Naive thymus-derived CD4-positive, alpha-beta T cell (primary cell): ENCODE data around the gene NFATC3. TPM values are rescaled to one million over a fixed set of nuclear protein-coding genes. Genes with fewer than 3 reads are reported as not detected.
"Not testable (repeated sequence)": the region's sequence is repeated elsewhere in the genome, so short reads cannot be mapped to it uniquely, and the experiment has no call there.

Experiments
- ATAC-seq: fragments of 150-1000 bp; cut with Tn5 transposase; 2 replicates; pipeline ENCODE4 v1.10.0; 2021; ENCODE audit warnings: mild to moderate bottlenecking, moderate library complexity
- CTCF ChIA-PET: fragments of 350-600 bp; sonication (Branson Sonifier 250); formaldehyde crosslinking; loops from one replicate; lab custom pipeline; 2021; ENCODE audit warnings: antibody characterized with exemption; lab: Charles Lee
- POLR2A ChIA-PET: fragments of 350-600 bp; sonication (Branson Sonifier 250); formaldehyde crosslinking; loops from one replicate; lab custom pipeline; 2021; ENCODE audit warnings: antibody characterized with exemption, inconsistent platforms; lab: Charles Lee
- DNase-seq, 9 donors: peaks; one replicate each; pipeline versions ENCODE4 v3.0.0 to v3.0.0-alpha.2; 2020 to 2022; ENCODE audit warnings: mixed read lengths in 1 of 9
- H3K27ac ChIP-seq: one replicate; pipeline ENCODE4 v1.7.0; 2013; ENCODE audit warnings: mild to moderate bottlenecking, low read depth, low read length, moderate library complexity
- H3K27me3 ChIP-seq, 2 donors: one replicate each; pipeline ENCODE4 v1.7.0; 2013; ENCODE audit warnings: low read length in 2 of 2, mild to moderate bottlenecking in 2 of 2, moderate library complexity in 2 of 2; ENCODE audit not compliant: control insufficient read depth in 2 of 2, insufficient read depth in 2 of 2
- H3K36me3 ChIP-seq, 3 experiments: 1 replicate in 2 of 3; 2 replicates in 1 of 3; pipeline ENCODE4 v1.7.0; 2013; ENCODE audit warnings: low read length in 3 of 3, mild to moderate bottlenecking in 3 of 3, moderate library complexity in 1 of 3; ENCODE audit not compliant: insufficient read depth in 3 of 3, control insufficient read depth in 2 of 3
- H3K4me1 ChIP-seq, 2 donors: one replicate each; pipeline ENCODE4 v1.7.0; 2013; ENCODE audit warnings: low read length in 2 of 2, mild to moderate bottlenecking in 2 of 2, moderate library complexity in 1 of 2; ENCODE audit not compliant: control insufficient read depth in 2 of 2, insufficient read depth in 2 of 2
- H3K4me3 ChIP-seq: 2 replicates; pipeline ENCODE4 v1.7.0; 2013; ENCODE audit warnings: mild to moderate bottlenecking, low read length
- H3K9me3 ChIP-seq, 3 experiments: 1 replicate in 2 of 3; 2 replicates in 1 of 3; pipeline ENCODE4 v1.7.0; 2013; ENCODE audit warnings: low read length in 3 of 3; ENCODE audit not compliant: control insufficient read depth in 2 of 3
- H3K27ac Mint-ChIP-seq, 9 donors: one replicate each; pipeline ENCODE4 v1.8.0; 2020 to 2022; ENCODE audit warnings: mixed read lengths in 9 of 9, mild to moderate bottlenecking in 8 of 9, moderate library complexity in 5 of 9, inconsistent platforms in 2 of 9
- H3K27me3 Mint-ChIP-seq, 5 donors: one replicate each; pipeline ENCODE4 v1.8.0; 2021 to 2022; ENCODE audit warnings: mixed read lengths in 5 of 5, mild to moderate bottlenecking in 1 of 5
- H3K36me3 Mint-ChIP-seq, 5 donors: one replicate each; pipeline ENCODE4 v1.8.0; 2020 to 2022; ENCODE audit warnings: mixed read lengths in 5 of 5, mild to moderate bottlenecking in 3 of 5, inconsistent platforms in 1 of 5
- H3K4me1 Mint-ChIP-seq, 7 donors: one replicate each; pipeline ENCODE4 v1.8.0; 2020 to 2022; ENCODE audit warnings: mixed read lengths in 7 of 7, mild to moderate bottlenecking in 3 of 7, inconsistent platforms in 1 of 7
- H3K4me3 Mint-ChIP-seq, 10 donors: one replicate each; pipeline ENCODE4 v1.8.0; 2020 to 2022; ENCODE audit warnings: mild to moderate bottlenecking in 10 of 10, mixed read lengths in 10 of 10, moderate library complexity in 6 of 10, inconsistent platforms in 2 of 10
- H3K9me3 Mint-ChIP-seq, 11 donors: one replicate each; pipeline ENCODE4 v1.8.0; 2020 to 2022; ENCODE audit warnings: mixed read lengths in 11 of 11, mild to moderate bottlenecking in 4 of 11, inconsistent platforms in 1 of 11, moderate library complexity in 1 of 11
- intact Hi-C, 2 donors: fragments of 100-400 bp; cut with micrococcal nuclease; formaldehyde crosslinking; loops; one replicate each; pipeline ENCODE4 v1.15.1; 2023
- polyA plus RNA-seq, 2 donors: library from polyadenylated mRNA; unstranded; fragments of 300-500 nt; fragmentation: Illumina TruSeq; gene quantifications; one replicate each; pipeline ENCODE4 v1.2.3, GENCODE V29; 2021
- total RNA-seq, 6 experiments: library from RNA in 5 of 6; stranded (reverse) in 5 of 6; gene quantifications; 1 replicate in 5 of 6; 2 replicates in 1 of 6; pipeline ENCODE4 v1.2.3 and lab custom pipeline; 2021 to 2026

NFATC3 gene
- total and polyA plus RNA-seq, 7 experiments from 2014 or later, result 75.8 to 151 (median 121) TPM

GRCh38 chr16:68131813-68132706, 46.9 kb downstream of the NFATC3 start:
- no peaks in the 10 kb centered on the region for H3K9me3 Mint-ChIP-seq
- CTCF ChIA-PET, result interaction anchor here (1.3 kb wide), 1 partner anchor 38 kb away, joined by 5 read pairs; no protein-coding TSS in a partner anchor
- peak; percentile 91 for ATAC-seq
- Histone ChIP-seq H3K9me3 (no peaks in the 10 kb centered on the region), H3K4me1 (peaks cover 16 to 29% of the 10 kb centered on the region in 2 donors), H3K4me3 (no peak overlapping the region), H3K27ac (peak overlapping the region; percentile 50), H3K36me3 (peaks cover 0 to 12% (median 4%) of the 10 kb centered on the region in 3 experiments), H3K27me3 (no peaks in the 10 kb centered on the region)
- H3K27me3 Mint-ChIP-seq, result no peaks in the 10 kb centered on the region
- peaks cover 45 to 73% (median 62%) of the 10 kb centered on the region in 7 donors for H3K4me1 Mint-ChIP-seq
- DNase-seq, result peak in 7 of 9 donors; percentile 37 to 69 (median 48)
- H3K36me3 Mint-ChIP-seq, result peaks cover 0 to 35% (median 15%) of the 10 kb centered on the region in 5 donors
- intact Hi-C loops, result loop anchor here (2.0 to 5.0 kb wide), 2 partner anchors 15 to 40 kb away; no protein-coding TSS in a partner anchor
- H3K4me3 Mint-ChIP-seq, result peak overlapping the region; percentile 6 to 72 (median 59)
- POLR2A ChIA-PET, result interaction anchor here (0.7 to 1.5 kb wide), 3 partner anchors 11 to 333 kb away, joined by 3 to 5 read pairs (median 4); partner anchors contain the start of gene NFATC3
- peak overlapping the region; percentile 45 to 90 (median 82) for H3K27ac Mint-ChIP-seq

DNA sequence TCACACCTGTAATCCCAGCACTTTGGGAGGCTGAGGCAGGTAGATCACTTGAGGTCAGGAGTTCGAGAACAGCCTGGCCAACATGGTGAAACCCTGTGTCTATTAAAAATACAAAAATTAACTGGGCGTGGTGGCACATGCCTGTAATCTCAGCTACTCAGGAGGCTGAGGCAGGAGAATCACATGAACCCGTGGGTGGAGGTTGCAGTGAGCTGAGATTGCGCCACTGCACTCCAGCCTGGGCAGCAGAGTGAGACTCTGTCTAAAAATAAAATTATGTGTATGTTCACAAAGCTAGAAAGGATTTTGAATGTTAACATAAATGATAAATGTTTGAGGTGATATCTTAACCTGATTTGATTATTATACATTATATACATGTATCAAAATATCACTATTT, 47.8 kb downstream of the NFATC3 start:
- H3K36me3 ChIP-seq, result peaks cover 0 to 20% (median 0%) of the 10 kb centered on the region in 3 experiments
- Mint-ChIP-seq H3K4me1 (peaks cover 38 to 64% (median 53%) of the 10 kb centered on the region in 7 donors), H3K27ac (peak overlapping the region in 6 of 9 donors; percentile 11 to 85 (median 80)), H3K36me3 (peaks cover 0 to 35% (median 10%) of the 10 kb centered on the region in 5 donors)
- not testable (repeated sequence) for H3K27me3 Mint-ChIP-seq, H3K4me3 Mint-ChIP-seq, ATAC-seq, H3K9me3 ChIP-seq, DNase-seq, H3K27ac ChIP-seq, H3K27me3 ChIP-seq, H3K4me3 ChIP-seq, H3K9me3 Mint-ChIP-seq
- CTCF ChIA-PET, result interaction anchor here (0.7 kb wide), 1 partner anchor 1043 kb away, joined by 3 read pairs; no protein-coding TSS in a partner anchor
- peaks cover 16 to 29% of the 10 kb centered on the region in 2 donors for H3K4me1 ChIP-seq
- POLR2A ChIA-PET, result interaction anchor here (1.5 kb wide), 1 partner anchor 11 kb away, joined by 5 read pairs; no protein-coding TSS in a partner anchor
- intact Hi-C loops, result loop anchor here (5.0 kb wide), 1 partner anchor 41 kb away; no protein-coding TSS in a partner anchor

GRCh38 chr16:68134644-68135043, 49.5 kb downstream of the NFATC3 start:
- no peak for ATAC-seq
- no peak for DNase-seq
- Histone ChIP-seq H3K4me3 (no peak overlapping the region), H3K27me3 (no peaks in the 10 kb centered on the region), H3K9me3 (no peaks in the 10 kb centered on the region), H3K4me1 (peaks cover 16 to 29% of the 10 kb centered on the region in 2 donors), H3K27ac (no peak overlapping the region), H3K36me3 (peaks cover 0 to 29% (median 0%) of the 10 kb centered on the region in 3 experiments)
- H3K36me3 Mint-ChIP-seq, result peaks cover 5 to 39% (median 17%) of the 10 kb centered on the region in 5 donors
- no peaks in the 10 kb centered on the region for H3K9me3 Mint-ChIP-seq
- ChIA-PET CTCF (no interaction called here), POLR2A (no interaction called here)
- intact Hi-C loops, result loop anchor here (5.0 kb wide), 1 partner anchor 42 kb away; no protein-coding TSS in a partner anchor
- peak overlapping the region in 7 of 9 donors; percentile 35 to 84 (median 76) for H3K27ac Mint-ChIP-seq
- H3K4me1 Mint-ChIP-seq, result peaks cover 41 to 65% (median 57%) of the 10 kb centered on the region in 7 donors
- no peak overlapping the region for H3K4me3 Mint-ChIP-seq
- no peaks in the 10 kb centered on the region for H3K27me3 Mint-ChIP-seq

DNA sequence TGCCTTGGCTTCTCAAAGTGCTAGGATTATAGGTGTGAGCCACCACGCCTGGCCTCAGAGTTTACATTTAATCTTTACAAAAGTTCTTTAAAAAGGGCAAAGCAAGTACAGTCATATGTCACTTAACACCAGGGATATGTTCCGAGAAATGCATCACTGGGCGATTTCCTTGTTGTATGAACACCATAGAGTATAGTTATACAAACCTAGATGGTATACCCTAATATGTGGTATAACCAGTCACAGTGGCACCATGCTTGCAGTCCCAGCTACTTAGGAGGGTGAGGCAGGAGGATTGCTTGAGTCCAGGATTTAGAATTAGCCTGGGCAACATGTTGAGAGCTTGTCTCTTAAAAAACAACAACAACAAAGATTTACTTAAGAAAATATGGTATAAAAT, 51.3 kb downstream of the NFATC3 start:
- no peak overlapping the region for H3K27ac ChIP-seq
- no peak overlapping the region for H3K4me3 ChIP-seq
- Mint-ChIP-seq H3K4me3 (no peak overlapping the region), H3K27ac (peak overlapping the region in 2 of 9 donors; percentile 6 to 21), H3K9me3 (no peaks in the 10 kb centered on the region), H3K4me1 (peaks cover 35 to 63% (median 54%) of the 10 kb centered on the region in 7 donors), H3K36me3 (peaks cover 5 to 34% (median 17%) of the 10 kb centered on the region in 5 donors), H3K27me3 (no peaks in the 10 kb centered on the region)
- H3K36me3 ChIP-seq, result peaks cover 0 to 29% (median 0%) of the 10 kb centered on the region in 3 experiments
- no peak for DNase-seq
- ChIA-PET CTCF (no interaction called here), POLR2A (no interaction called here)
- no peaks in the 10 kb centered on the region for H3K27me3 ChIP-seq
- ATAC-seq, result no peak
- intact Hi-C loops, result no loop called here
- peaks cover 14 to 16% of the 10 kb centered on the region in 2 donors for H3K4me1 ChIP-seq
- no peaks in the 10 kb centered on the region for H3K9me3 ChIP-seq

DNA sequence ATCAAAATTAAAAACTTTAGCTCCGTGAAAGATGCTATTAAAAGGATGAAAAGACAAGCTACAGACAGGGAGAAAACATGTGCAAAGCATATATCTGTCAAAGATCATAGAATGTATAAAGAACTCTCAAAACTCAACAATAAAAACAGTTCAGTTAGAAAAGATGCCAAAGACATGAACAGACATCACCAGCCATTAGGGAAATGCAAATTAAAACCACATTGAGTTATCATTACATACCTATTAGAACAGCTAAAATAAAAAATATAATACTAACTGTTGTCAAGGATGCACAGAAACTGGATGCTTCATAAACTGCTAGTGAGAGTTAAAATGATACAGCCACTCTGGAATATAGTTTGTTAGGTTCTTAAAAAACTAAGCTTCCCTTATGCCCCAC, 58.8 kb downstream of the NFATC3 start:
- peaks cover 9 to 29% (median 11%) of the 10 kb centered on the region in 5 donors for H3K36me3 Mint-ChIP-seq
- H3K4me1 Mint-ChIP-seq, result peaks cover 35 to 68% (median 52%) of the 10 kb centered on the region in 7 donors

DNA sequence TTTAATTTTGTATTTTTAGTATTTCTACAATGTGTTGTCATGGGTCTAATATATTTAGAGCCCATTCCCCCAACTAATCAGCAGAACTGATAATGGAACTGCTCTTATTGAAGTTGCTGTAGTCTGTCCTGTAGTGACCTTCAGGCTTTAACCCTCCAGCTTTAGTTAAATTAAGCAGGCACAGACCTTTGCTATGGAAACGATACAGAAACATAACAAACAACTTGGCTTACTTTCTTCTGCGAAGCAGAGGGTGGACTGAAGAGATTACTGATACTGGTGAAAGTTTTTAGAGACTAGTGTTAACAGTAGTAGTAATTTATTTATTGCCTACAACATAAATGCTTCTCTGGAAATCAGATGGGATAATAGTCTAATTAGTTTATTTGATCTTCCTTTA, 61.4 kb downstream of the NFATC3 start:
- no peak overlapping the region for H3K4me3 Mint-ChIP-seq
- no peak for DNase-seq
- H3K4me3 ChIP-seq, result no peak overlapping the region

More for the DNA sequence above, 58.8 kb downstream of the NFATC3 start:
- ChIA-PET POLR2A (interaction anchor here (1.4 kb wide), 1 partner anchor 110 kb away, joined by 3 read pairs; no protein-coding TSS in a partner anchor), CTCF (interaction anchor here (0.6 to 0.7 kb wide), 2 partner anchors 15 to 121 kb away, joined by 3 read pairs; no protein-coding TSS in a partner anchor)
- no peak for ATAC-seq
- Histone ChIP-seq H3K4me1 (peaks cover 8 to 10% of the 10 kb centered on the region in 2 donors), H3K9me3 (no peaks in the 10 kb centered on the region), H3K36me3 (peaks cover 0 to 9% (median 0%) of the 10 kb centered on the region in 3 experiments), H3K4me3 (no peak overlapping the region), H3K27me3 (no peaks in the 10 kb centered on the region), H3K27ac (no peak overlapping the region)
- DNase-seq, result no peak
- H3K27me3 Mint-ChIP-seq, result no peaks in the 10 kb centered on the region
- H3K4me3 Mint-ChIP-seq, result no peak overlapping the region
- intact Hi-C loops, result loop anchor here in 1 of 2 donors (5.0 kb wide), 1 partner anchor 33 kb away; no protein-coding TSS in a partner anchor
- H3K9me3 Mint-ChIP-seq, result no peaks in the 10 kb centered on the region
- H3K27ac Mint-ChIP-seq, result peak overlapping the region in 3 of 9 donors; percentile 1 to 48 (median 5)

More for the DNA sequence above, 61.4 kb downstream of the NFATC3 start:
- Mint-ChIP-seq H3K4me1 (peaks cover 19 to 62% (median 36%) of the 10 kb centered on the region in 7 donors), H3K36me3 (peaks cover 3 to 22% (median 8%) of the 10 kb centered on the region in 5 donors), H3K27me3 (no peaks in the 10 kb centered on the region), H3K27ac (peak overlapping the region in 6 of 9 donors; percentile 7 to 62 (median 52)), H3K9me3 (no peaks in the 10 kb centered on the region)
- CTCF ChIA-PET, result no interaction called here
- intact Hi-C loops, result no loop called here
- Histone ChIP-seq H3K36me3 (peaks cover 0 to 9% (median 0%) of the 10 kb centered on the region in 3 experiments), H3K4me1 (peaks cover 8 to 10% of the 10 kb centered on the region in 2 donors), H3K27me3 (no peaks in the 10 kb centered on the region), H3K9me3 (no peaks in the 10 kb centered on the region), H3K27ac (no peak overlapping the region)
- peak; percentile 29 for ATAC-seq
- POLR2A ChIA-PET, result no interaction called here
